NCI-H1694 treated with DMSO at 0.1 percent for 48 hours (cell line): ENCODE data around the gene DNAJC12.
"Not testable (repeated sequence)": the region's sequence is repeated elsewhere in the genome, so short reads cannot be mapped to it uniquely, and the experiment has no call there.

Source experiments
- DNase-seq: peaks from one replicate; lab custom pipeline; 2025; lab: John Stamatoyannopoulos, UW

DNAJC12 gene

GRCh38 chr10:67839951-67840350 lies 2.0 kb upstream of the DNAJC12 start:
- DNase-seq = no peak

GRCh38 chr10:67839511-67839910 lies 1.5 kb upstream of the DNAJC12 start:
- DNase-seq = not testable (repeated sequence)

- no peak for DNase-seq
Measured at GRCh38 chr10:67836972-67837371, 1.0 kb downstream of the DNAJC12 start.

- peak; percentile 20 for DNase-seq
Measured at GRCh38 chr10:67836488-67836887, 1.5 kb downstream of the DNAJC12 start.

- not testable (repeated sequence) for DNase-seq
Measured at GRCh38 chr10:67835541-67836394, 2.2 kb downstream of the DNAJC12 start.

GRCh38 chr10:67834375-67834774 lies 3.6 kb downstream of the DNAJC12 start:
- DNase-seq = no peak

GRCh38 chr10:67827811-67828210 lies 10.2 kb downstream of the DNAJC12 start:
- DNase-seq = no peak

- peak; percentile 26 for DNase-seq
Measured at GRCh38 chr10:67819768-67820204, 18.2 kb downstream of the DNAJC12 start.

- no peak for DNase-seq
Measured at GRCh38 chr10:67818323-67818722, 19.7 kb downstream of the DNAJC12 start.

- DNase-seq = no peak
Measured at GRCh38 chr10:67816719-67817118, 21.3 kb downstream of the DNAJC12 start.

GRCh38 chr10:67815571-67816059 lies 22.4 kb downstream of the DNAJC12 start:
- no peak for DNase-seq

- DNase-seq = no peak
Measured at GRCh38 chr10:67812007-67812406, 26.0 kb downstream of the DNAJC12 start.

- DNase-seq = no peak
Measured at GRCh38 chr10:67809107-67809506, 28.9 kb downstream of the DNAJC12 start.

GRCh38 chr10:67808704-67809103 lies 29.3 kb downstream of the DNAJC12 start:
- peak; percentile 58 for DNase-seq

GRCh38 chr10:67807855-67808456 lies 30.0 kb downstream of the DNAJC12 start:
- no peak for DNase-seq

- no peak for DNase-seq
Measured at GRCh38 chr10:67804395-67804678, 33.7 kb downstream of the DNAJC12 start.

- DNase-seq = no peak
Measured at GRCh38 chr10:67803588-67804394, 34.2 kb downstream of the DNAJC12 start.

GRCh38 chr10:67802767-67803538 lies 35.0 kb downstream of the DNAJC12 start:
- no peak for DNase-seq

- DNase-seq = no peak
Measured at GRCh38 chr10:67801118-67801517, 36.9 kb downstream of the DNAJC12 start.

GRCh38 chr10:67794909-67795460 lies 43.0 kb downstream of the DNAJC12 start:
- DNase-seq = no peak

- no peak for DNase-seq
Measured at GRCh38 chr10:67794256-67794655, 43.7 kb downstream of the DNAJC12 start.

GRCh38 chr10:67793313-67793712 lies 44.7 kb downstream of the DNAJC12 start:
- no peak for DNase-seq
